Coronary artery (tissue), 2 donors: ENCODE results near the gene PKNOX2.

ENCODE experiments used
- DNase-seq: peaks from one replicate; pipeline ENCODE4 v3.0.0-alpha.2; 2017; ENCODE audit warnings: low spot score
- H3K27ac ChIP-seq, 2 donors: fragments of 200-600 bp; sonication (generic); one replicate each; pipeline ENCODE4 v1.5.1; 2016 to 2019
- H3K4me3 ChIP-seq: fragments of 200-600 bp; sonication (generic); 2 replicates; pipeline ENCODE4 v1.5.1; 2016; ENCODE audit warnings: mild to moderate bottlenecking, moderate library complexity
- TF ChIP-seq, protein P1 (sequence below): fragments of 200-600 bp; sonication (generic); IDR thresholded peaks from one replicate; pipeline ENCODE4 v1.5.1; 2019; ENCODE audit warnings: antibody characterized with exemption

PKNOX2 gene

DNA sequence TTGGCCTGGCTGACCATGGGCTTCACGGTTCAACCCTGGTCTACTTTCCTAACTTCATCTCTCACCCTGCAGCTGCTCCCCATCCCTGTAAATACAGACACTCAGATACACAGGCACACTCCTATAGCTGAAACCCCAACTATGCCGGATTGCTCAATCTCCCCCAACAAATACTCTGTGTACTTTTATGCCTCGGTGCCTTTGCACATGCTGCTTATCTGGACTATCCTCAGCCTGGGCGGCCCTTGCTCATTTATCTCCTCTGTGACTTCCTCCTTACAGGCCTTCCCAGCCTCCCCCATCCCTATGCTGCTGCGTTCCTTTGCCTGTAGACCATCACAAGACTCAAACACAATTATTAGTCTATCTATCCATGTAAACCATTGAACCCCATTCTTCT, 76.6 kb downstream of the PKNOX2 start:
- no peak overlapping the region for H3K27ac ChIP-seq
- TF ChIP-seq, protein P1, sequence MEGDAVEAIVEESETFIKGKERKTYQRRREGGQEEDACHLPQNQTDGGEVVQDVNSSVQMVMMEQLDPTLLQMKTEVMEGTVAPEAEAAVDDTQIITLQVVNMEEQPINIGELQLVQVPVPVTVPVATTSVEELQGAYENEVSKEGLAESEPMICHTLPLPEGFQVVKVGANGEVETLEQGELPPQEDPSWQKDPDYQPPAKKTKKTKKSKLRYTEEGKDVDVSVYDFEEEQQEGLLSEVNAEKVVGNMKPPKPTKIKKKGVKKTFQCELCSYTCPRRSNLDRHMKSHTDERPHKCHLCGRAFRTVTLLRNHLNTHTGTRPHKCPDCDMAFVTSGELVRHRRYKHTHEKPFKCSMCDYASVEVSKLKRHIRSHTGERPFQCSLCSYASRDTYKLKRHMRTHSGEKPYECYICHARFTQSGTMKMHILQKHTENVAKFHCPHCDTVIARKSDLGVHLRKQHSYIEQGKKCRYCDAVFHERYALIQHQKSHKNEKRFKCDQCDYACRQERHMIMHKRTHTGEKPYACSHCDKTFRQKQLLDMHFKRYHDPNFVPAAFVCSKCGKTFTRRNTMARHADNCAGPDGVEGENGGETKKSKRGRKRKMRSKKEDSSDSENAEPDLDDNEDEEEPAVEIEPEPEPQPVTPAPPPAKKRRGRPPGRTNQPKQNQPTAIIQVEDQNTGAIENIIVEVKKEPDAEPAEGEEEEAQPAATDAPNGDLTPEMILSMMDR = no peak
- no peak overlapping the region for H3K4me3 ChIP-seq
- no peak for DNase-seq

DNA sequence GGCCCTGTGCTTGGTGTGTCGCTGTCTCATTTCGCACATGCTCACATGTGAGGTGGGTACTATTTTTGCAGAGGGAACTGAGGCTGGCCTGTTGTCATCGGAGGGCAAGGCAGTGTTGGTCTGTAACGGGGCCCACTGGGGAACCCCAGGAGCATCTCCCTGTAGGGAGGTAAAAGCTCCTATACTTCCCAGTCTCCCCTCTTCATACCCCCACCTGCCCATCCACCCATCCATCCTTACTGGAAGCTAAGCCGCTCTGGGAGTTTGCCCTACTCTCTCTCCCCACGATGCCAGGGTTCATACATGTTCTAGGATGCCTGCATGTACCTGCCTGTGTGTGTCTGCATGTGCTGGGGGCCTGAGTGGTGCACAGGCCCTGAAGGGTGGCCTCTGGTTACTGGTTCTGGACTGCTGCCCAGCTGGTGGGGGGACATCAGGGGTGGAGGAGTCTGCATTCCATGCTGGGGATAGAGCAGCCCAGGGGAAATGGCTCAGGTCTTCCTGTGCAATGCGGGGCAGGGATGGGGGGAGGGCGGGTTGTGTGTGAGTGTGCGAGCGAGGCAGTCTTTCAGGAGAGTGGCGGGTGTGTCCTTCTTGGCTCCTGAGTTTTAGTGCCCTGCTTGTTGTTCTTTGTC, 77.7 kb downstream of the PKNOX2 start:
- TF ChIP-seq, protein P1 = no peak
- H3K27ac ChIP-seq = no peak overlapping the region
- DNase-seq = no peak
- no peak overlapping the region for H3K4me3 ChIP-seq

DNA sequence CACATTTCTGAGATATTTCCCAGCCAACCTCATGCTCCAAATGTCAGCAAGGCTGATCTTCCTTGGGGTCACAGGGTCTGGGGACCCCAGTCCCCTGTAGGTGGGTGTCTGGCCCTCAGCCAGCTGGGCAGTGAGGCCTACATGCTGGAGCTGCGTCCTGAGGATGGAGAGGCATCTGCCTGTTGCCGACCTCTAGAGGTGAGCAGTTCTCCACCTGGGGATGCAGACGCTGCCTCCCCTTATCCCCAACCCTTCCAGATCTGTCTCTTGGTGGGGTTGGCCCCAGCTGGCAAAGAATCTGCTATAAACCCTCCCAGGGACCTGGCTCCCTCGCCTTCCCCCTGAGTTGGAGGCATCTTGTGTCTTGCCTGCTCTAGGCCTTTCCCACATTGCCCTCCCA, 79.6 kb downstream of the PKNOX2 start:
- Histone ChIP-seq H3K4me3 (no peak overlapping the region), H3K27ac (no peak overlapping the region)
- TF ChIP-seq, protein P1 = no peak
- no peak for DNase-seq

DNA sequence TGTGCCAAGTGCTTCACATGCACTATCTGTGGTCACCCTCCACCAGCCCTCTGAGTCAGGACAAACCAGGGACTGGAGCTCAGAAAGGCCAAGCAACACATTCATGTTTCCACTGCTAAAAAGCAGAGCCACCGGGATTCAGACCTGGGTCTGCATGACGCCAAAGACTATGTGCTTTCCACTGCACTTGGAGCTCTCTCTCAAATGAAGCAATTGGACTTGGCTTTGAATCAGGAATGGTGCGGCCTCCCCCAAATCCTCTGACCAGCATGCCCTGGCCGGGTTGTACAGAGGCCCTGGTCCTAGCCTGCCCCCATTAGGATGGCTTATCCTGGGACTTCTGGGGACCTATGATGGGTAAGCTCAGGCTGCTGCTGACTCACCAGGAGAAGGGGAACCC, 80.7 kb downstream of the PKNOX2 start:
- TF ChIP-seq, protein P1 = no peak
- H3K4me3 ChIP-seq = no peak overlapping the region
- peak overlapping the region in 1 of 2 donors; percentile 60 for H3K27ac ChIP-seq

DNA sequence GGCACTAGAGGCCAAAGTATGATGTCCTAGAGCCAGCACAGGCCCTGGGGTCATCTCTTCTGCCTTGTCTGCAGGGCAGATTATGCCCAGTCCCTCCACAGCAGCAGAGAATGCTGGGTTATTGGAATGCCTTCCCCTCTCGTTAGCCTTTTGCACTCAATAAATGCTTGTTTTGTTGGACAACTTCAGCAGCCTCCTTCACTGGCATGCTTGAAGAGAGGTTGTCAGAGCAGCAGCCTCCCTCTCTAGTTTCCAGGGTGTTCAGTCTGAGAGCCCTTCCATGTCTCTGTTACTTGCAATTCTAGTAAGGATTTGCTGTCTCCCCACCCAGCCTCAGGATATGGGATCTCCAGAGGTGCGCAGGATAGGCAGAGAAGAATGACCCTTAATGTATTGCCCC, 82.9 kb downstream of the PKNOX2 start:
- no peak overlapping the region for H3K27ac ChIP-seq
- no peak for DNase-seq
- no peak overlapping the region for H3K4me3 ChIP-seq
- TF ChIP-seq, protein P1 = no peak

More for the DNA sequence above, 80.7 kb downstream of the PKNOX2 start:
- no peak for DNase-seq

DNA sequence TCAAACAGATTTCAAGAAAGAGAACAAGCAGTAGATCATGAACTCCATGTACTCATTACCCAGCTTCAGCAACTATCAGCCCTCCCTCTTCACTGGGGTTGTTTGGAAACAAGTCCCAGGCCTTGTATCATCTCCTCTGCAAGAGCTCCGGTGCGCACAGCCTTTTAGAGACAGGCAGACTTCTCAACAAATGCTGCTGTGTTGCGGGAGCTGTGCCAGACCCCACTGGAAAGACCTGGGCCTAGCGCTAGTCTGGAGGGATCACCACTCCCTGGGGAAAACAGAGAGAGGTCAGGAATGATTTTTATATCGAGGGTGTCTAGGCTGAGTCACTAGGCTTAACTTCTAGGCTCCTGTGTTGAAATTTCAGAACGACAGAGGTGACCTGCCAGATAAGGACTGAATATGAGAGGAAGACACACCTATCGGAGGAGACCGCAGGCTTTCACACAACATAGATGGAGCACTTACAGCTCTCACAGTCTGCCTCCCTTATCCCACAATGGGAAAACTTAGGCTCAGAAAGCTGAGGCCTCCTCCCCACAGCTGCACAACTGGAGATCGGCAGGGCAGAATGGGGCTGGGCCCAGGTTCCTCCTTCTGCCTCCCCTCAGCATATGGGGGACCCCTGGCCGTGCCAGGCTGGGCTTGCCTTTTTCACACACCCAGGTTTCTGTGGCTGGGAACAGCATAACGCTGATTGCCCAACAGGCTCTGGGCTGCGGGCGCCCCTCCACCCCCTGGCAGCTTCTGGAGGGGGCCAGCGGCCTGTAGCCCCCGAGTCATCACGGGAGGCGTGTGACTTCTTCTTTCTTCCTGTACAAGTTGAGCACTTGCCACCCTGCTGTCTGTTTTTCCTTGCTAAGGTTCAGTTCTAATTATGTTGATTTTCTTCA, 86.0 kb downstream of the PKNOX2 start:
- TF ChIP-seq, protein P1 = no peak
- no peak for DNase-seq
- no peak overlapping the region for H3K27ac ChIP-seq
- no peak overlapping the region for H3K4me3 ChIP-seq

DNA sequence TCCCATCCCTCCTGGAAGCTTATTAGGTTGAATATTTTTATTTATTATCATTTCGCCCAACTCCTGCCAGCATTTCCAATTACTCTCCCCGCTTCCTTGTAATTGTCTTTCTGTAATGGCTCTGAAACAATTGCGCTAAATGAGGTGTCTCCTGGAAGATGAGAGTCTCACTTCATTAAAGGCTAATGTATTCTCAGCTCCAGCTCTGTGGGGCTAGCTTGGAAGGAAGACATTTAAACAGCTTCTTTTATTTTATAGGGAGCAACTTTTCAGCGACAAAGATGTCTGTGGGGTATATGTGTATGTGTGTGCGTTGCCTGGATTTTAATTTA, 86.6 kb downstream of the PKNOX2 start:
- DNase-seq = no peak
- TF ChIP-seq, protein P1 = no peak
- Histone ChIP-seq H3K27ac (no peak overlapping the region), H3K4me3 (no peak overlapping the region)
